GM23338 (cell line): Measurements from ENCODE around the gene BHLHE23.

ENCODE experiments used
- EZH2 ChIP-seq: fragments of 200-600 bp; sonication (generic); IDR thresholded peaks from one replicate; pipeline ENCODE4 v1.8.0; 2017; ENCODE audit warnings: antibody characterized with exemption, mild to moderate bottlenecking, low read depth; ENCODE audit not compliant: unreplicated experiment
- TF ChIP-seq, protein P1 (sequence below), 2 experiments: fragments of 200-600 bp in 1 of 2; sonication (generic) in 1 of 2; conservative IDR thresholded peaks; 2 replicates each; pipeline versions ENCODE4 v1.5.1 to v1.6.1; 2016 to 2017; ENCODE audit warnings: antibody characterized with exemption in 2 of 2, low read depth in 2 of 2, mild to moderate bottlenecking in 2 of 2, moderate library complexity in 1 of 2

DNA sequence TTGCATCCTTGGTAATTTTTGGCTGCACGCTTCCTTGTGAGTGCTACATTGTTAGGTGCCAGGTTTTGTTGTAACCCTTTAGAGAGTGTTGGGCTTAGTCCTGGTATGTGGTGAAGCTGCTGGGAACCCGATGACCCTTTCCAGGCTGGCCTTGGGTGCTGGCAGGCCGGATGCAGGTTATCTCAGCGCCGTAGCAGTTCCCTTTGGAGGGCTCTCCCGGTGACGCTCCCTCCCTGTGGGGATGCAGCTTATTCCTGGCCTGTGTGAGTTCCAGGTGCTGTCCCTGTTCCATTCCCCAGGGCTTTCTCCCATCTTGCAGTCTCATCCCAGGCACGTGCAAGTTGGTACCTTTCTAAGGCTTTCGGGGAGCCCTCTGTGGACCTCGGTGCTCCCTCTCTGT lies 13.9 kb upstream of the BHLHE23 start:
- TF ChIP-seq, protein P1, sequence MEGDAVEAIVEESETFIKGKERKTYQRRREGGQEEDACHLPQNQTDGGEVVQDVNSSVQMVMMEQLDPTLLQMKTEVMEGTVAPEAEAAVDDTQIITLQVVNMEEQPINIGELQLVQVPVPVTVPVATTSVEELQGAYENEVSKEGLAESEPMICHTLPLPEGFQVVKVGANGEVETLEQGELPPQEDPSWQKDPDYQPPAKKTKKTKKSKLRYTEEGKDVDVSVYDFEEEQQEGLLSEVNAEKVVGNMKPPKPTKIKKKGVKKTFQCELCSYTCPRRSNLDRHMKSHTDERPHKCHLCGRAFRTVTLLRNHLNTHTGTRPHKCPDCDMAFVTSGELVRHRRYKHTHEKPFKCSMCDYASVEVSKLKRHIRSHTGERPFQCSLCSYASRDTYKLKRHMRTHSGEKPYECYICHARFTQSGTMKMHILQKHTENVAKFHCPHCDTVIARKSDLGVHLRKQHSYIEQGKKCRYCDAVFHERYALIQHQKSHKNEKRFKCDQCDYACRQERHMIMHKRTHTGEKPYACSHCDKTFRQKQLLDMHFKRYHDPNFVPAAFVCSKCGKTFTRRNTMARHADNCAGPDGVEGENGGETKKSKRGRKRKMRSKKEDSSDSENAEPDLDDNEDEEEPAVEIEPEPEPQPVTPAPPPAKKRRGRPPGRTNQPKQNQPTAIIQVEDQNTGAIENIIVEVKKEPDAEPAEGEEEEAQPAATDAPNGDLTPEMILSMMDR (conservative IDR thresholded peaks at IDR 0.05; ENCODE audit: low read depth in 2 of 2): no peak
- no peak for TF ChIP-seq EZH2
